Thymus (tissue), 11 donors: ENCODE measurements around the gene IRAK1. TPM values are rescaled to one million over a fixed set of nuclear protein-coding genes. Genes with fewer than 3 reads are reported as not detected.

ENCODE experiments used
- DNase-seq, 9 donors: peaks; one replicate each; pipeline ENCODE4 v3.0.0-alpha.2; 2013; ENCODE audit warnings: low spot score in 9 of 9, low read depth in 6 of 9, missing footprints in 1 of 9
- H3K27ac ChIP-seq, 2 donors: one replicate each; pipeline ENCODE4 v1.5.1; 2013; ENCODE audit warnings: control low read depth in 1 of 2, low read depth in 1 of 2, low read length in 1 of 2, mild to moderate bottlenecking in 1 of 2, moderate library complexity in 1 of 2
- H3K27me3 ChIP-seq, 2 donors: one replicate each; pipeline ENCODE4 v1.5.1; 2013; ENCODE audit warnings: low read length in 1 of 2; ENCODE audit not compliant: control insufficient read depth in 2 of 2, insufficient read depth in 1 of 2
- H3K36me3 ChIP-seq, 2 donors: one replicate each; pipeline ENCODE4 v1.5.1; 2013; ENCODE audit warnings: low read length in 1 of 2, mild to moderate bottlenecking in 1 of 2, moderate library complexity in 1 of 2; ENCODE audit not compliant: control insufficient read depth in 2 of 2, insufficient read depth in 2 of 2
- H3K4me1 ChIP-seq, 2 donors: one replicate each; pipeline ENCODE4 v1.5.1; 2013; ENCODE audit warnings: low read length in 2 of 2; ENCODE audit not compliant: control insufficient read depth in 2 of 2, insufficient read depth in 2 of 2
- H3K4me3 ChIP-seq, 2 donors: one replicate each; pipeline ENCODE4 v1.5.1; 2013; ENCODE audit warnings: low read length in 2 of 2, control low read depth in 1 of 2, mild to moderate bottlenecking in 1 of 2
- H3K9me3 ChIP-seq, 2 donors: one replicate each; pipeline ENCODE4 v1.5.1; 2013; ENCODE audit warnings: low read length in 1 of 2, mild to moderate bottlenecking in 1 of 2; ENCODE audit not compliant: control insufficient read depth in 2 of 2, insufficient read depth in 1 of 2
- WGBS: extraction: QIAGEN DNeasy Blood & Tissue Kit; methylation state at CpG from one replicate; pipeline ENCODE4 v1.1.7; 2013; 5-methylcytosine and 5-hydroxymethylcytosine counted together
- polyA plus RNA-seq: library from polyadenylated mRNA; stranded (reverse); fragments of 200-250 nt; gene quantifications from one replicate; pipeline ENCODE4 v1.2.3, GENCODE V29; 2013
- total RNA-seq: library from RNA; stranded (reverse); fragments of 120-200 nt; gene quantifications from one replicate; pipeline ENCODE4 v1.2.4, GENCODE V29; 2013
- donor health status: healthy.

IRAK1 gene
- total and polyA plus RNA-seq, 2 donors = 33.9 to 44.0 TPM

DNA sequence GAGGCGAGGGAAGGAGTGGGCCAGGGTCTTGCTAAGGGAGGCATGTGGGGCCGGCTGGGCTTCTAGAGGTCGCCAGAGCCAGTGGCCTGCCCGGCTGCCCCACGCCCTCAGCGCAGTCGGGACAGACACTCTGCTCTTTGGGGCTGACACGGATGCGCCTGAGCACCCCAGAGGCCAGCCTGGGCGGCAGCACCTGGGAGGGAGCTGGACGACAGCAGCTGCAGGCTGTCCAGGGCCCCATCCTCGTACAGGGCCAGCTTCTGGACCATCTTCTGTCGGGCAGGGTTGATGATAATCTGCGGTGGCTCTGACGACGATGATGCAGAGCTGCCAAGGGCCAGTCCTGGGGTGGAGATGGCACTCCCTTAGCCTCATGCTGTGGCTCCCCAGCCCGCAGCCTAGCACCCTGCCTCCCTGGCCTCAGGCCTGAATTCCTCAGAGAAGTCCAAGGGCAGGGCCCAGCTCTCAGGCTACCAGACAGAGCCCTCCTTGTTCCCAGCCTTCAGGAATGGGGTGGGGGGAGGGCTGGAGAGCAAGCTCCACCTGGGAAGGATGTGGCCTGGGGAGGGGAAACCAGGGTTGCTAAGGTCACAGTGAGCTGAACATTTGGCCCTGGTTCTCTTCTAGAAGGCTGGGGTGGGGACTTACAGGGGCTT, 7.2 kb downstream of the IRAK1 start:
- no peak for DNase-seq
- peaks cover 49 to 67% of the 10 kb centered on the region in 2 donors for H3K36me3 ChIP-seq
- H3K27ac ChIP-seq = no peak overlapping the region

DNA sequence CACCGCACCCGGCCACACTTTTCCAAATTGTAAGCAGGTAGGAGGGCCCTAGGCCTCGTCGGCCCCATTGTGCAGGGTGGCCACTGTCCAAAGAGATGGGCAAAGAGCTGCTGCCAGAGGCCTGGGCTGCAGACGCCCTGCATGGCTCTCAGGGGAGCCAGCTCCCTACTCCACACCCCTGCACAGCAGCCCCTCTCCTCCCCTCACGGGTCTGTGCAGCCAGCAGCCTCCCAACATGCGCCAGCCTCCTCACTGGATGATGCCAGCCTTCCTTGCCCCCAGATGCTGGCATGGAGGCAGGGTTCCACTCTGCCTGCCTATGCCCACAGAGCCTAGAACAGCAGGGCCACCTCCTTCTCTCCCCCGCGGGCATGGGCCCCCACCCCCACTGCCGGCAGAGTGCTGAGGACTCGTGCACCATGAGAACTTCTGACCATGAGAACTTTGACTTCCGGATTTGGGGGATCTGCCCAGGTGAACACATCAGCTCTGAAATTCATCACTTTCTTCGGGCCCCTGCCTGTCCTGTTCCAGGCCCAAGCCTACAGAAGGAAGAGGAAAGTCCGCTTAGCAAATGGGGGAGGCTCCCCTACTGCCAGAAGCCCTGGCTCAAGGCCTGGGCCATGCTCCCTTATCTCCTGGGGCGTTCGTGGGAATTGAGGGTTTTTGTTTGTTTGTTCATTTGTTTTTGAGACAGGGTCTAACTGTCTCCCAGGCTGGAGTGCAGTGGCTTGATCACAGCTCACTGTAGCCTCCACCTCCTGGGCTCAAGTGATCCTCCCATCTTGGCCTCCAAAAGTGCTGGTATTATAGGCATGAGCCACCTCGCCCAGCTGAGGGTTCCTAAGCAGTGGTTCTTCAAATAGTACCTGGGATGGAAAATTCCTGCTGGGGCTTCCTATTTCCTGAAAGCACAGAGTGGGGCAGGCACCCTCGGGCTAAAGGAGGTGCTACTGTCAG, 8.0 kb downstream of the IRAK1 start:
- peaks cover 41 to 59% of the 10 kb centered on the region in 2 donors for H3K36me3 ChIP-seq
- no peak for DNase-seq
- no peak overlapping the region for H3K4me3 ChIP-seq
- WGBS = 96% methylated on average over 18 of the region's 18 CpGs
- peaks cover 0 to 5% of the 10 kb centered on the region in 2 donors for H3K9me3 ChIP-seq
- H3K27ac ChIP-seq = no peak overlapping the region
- peaks cover 0 to 6% of the 10 kb centered on the region in 2 donors for H3K27me3 ChIP-seq
- H3K4me1 ChIP-seq = peaks cover 2 to 21% of the 10 kb centered on the region in 2 donors

More for the DNA sequence above, 7.2 kb downstream of the IRAK1 start:
- peaks cover 0 to 6% of the 10 kb centered on the region in 2 donors for H3K27me3 ChIP-seq
- H3K4me1 ChIP-seq = peaks cover 2 to 25% of the 10 kb centered on the region in 2 donors
- no peak overlapping the region for H3K4me3 ChIP-seq
- 92% methylated on average over 17 of the region's 17 CpGs for WGBS
- peaks cover 0 to 3% of the 10 kb centered on the region in 2 donors for H3K9me3 ChIP-seq

DNA sequence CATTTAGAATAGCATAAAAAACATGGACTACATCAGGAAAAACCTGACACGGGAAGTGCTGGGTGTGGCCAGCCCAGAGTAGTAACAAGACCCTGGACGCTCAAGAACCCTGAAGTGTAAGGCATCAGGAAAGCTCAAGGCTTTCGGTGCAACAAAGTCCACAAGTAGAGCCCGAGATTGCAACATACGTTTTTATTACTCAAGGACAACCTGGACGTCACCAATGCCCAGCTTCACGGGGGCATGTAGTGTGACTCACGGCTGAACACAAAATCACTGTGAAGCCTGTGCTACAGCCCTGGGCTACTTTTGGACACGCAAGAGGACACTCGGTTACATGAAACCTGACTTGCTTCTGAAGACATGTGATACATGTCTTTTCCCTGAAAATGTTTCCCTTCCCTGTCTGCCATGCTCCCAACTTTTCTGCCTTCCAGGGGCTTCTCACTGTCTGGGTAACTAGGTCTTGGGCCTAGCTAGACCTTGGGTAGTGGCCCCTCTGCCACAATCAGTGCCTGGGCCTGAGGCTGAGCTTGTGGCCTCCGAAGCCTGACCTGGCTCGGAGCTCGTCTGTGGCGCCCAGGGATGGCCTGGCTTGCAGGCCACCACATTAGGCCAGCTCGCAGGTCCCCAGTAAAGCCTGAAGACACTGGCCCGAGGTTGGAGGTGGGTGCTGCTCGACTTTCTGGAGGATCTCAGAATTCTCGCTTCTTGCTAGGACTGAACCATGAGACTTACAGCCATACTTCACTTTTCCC, 9.2 kb downstream of the IRAK1 start:
- Histone ChIP-seq H3K9me3 (peaks cover 0 to 9% of the 10 kb centered on the region in 2 donors), H3K4me3 (no peak overlapping the region), H3K27ac (no peak overlapping the region), H3K36me3 (peaks cover 30 to 52% of the 10 kb centered on the region in 2 donors), H3K27me3 (peaks cover 0 to 9% of the 10 kb centered on the region in 2 donors), H3K4me1 (peaks cover 2 to 18% of the 10 kb centered on the region in 2 donors)
- whole genome bisulfite sequencing = 97% methylated on average over 18 of the region's 18 CpGs
- no peak for DNase-seq

DNA sequence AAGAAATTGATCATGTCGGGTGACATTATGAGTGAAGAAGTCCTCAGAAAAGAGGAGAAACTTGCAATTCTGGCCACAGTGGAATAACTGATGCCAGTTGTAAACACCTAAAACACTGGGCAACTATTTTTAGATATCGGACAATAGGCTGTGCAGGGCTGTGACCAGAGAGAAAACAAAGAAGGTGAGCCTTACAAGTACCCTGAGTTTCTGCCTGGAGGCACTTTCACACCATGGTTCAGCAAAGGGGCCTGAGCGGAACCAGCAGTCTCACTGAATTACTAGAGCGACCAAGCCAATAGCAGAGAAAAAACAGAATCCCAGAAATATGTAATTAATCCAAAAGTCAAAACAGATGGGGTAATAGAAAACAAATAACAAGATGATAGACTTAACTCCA, 11.2 kb downstream of the IRAK1 start:
- WGBS = 71% methylated on average over 4 of the region's 4 CpGs
- Histone ChIP-seq H3K4me3 (no peak overlapping the region), H3K27me3 (peaks cover 0 to 9% of the 10 kb centered on the region in 2 donors), H3K9me3 (peaks cover 0 to 9% of the 10 kb centered on the region in 2 donors), H3K4me1 (peaks cover 2 to 10% of the 10 kb centered on the region in 2 donors), H3K27ac (no peak overlapping the region), H3K36me3 (peaks cover 27 to 38% of the 10 kb centered on the region in 2 donors)
- DNase-seq = no peak

DNA sequence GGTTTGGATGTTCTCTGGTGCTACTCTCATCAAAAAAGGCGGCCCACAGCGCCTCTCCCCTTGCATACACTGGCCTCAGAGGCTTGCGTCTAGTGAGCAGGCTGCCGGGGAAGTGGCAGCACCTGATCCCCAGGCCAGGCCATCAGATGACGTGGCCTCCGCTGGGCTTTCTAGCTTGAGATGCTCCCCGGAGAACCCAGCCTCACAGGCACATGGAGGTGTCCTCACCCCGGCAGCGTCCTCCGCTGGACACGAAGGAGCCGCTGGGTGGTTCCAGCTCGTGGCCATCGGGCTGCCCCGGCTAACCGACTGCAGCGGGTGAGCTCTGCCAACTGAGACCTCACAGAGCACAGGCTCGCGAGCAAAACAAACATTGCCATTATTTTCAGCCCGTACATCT, 12.8 kb downstream of the IRAK1 start:
- Histone ChIP-seq H3K27ac (no peak overlapping the region), H3K9me3 (peaks cover 0 to 9% of the 10 kb centered on the region in 2 donors), H3K4me3 (no peak overlapping the region), H3K27me3 (peaks cover 0 to 11% of the 10 kb centered on the region in 2 donors), H3K4me1 (peaks cover 3 to 15% of the 10 kb centered on the region in 2 donors), H3K36me3 (peaks cover 17 to 22% of the 10 kb centered on the region in 2 donors)
- 98% methylated on average over 20 of the region's 20 CpGs for WGBS
- no peak for DNase-seq

DNA sequence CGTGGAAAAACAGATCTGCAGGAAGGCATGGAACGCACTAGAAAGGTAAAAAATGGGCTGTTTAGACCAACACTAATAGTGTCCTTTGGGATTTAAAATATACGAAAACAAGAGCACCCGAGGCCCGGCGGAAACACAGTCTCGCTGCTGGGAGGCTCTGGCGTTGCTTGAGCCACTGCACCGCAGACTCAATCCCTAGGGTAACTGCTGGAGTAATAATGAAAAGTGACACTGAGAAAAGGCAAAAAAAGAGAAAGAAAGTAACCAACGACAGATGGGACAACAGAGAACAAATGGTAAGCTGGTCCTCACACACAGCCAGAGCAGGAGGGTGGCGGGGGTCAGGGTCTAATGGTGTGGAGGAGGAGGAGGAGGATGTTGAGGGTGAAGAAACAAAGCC, 15.4 kb downstream of the IRAK1 start:
- H3K27me3 ChIP-seq = peaks cover 0 to 9% of the 10 kb centered on the region in 2 donors
- 96% methylated on average over 11 of the region's 11 CpGs for WGBS
- peaks cover 3 to 24% of the 10 kb centered on the region in 2 donors for H3K4me1 ChIP-seq
- H3K36me3 ChIP-seq = peaks cover 0 to 4% of the 10 kb centered on the region in 2 donors
- no peak for DNase-seq
- no peak overlapping the region for H3K27ac ChIP-seq
- peaks cover 0 to 9% of the 10 kb centered on the region in 2 donors for H3K9me3 ChIP-seq
- no peak overlapping the region for H3K4me3 ChIP-seq

DNA sequence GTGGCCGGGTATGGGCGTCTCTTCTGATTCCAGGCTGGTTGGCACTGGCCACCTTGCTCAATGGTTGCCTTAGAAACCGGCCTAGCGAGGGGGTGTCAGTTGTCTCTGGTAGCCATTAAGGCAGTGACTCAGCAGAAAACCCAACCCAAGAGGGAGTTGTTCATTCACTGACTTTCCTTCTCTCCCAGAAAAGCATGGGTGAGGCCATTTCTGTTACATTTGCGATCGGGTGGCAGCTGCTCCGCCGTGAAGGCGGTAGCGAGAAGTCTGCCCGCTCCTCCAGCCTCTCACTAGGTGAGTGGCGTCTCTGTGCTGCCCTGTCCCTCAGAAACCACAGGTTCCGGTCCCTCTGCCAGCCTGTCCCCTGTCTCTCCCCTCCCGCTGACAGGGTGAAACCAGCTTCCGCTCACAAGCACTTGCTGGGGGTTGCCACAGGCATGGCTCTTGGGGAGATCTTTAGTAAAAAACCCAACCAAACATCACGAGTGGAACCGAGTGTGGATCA, 17.4 kb downstream of the IRAK1 start:
- Histone ChIP-seq H3K4me1 (peaks cover 3 to 24% of the 10 kb centered on the region in 2 donors), H3K9me3 (peaks cover 0 to 4% of the 10 kb centered on the region in 2 donors), H3K27ac (peak overlapping the region; percentile 36 to 62), H3K36me3 (peaks cover 0 to 4% of the 10 kb centered on the region in 2 donors), H3K4me3 (peak overlapping the region in 1 of 2 donors; percentile 8), H3K27me3 (peaks cover 0 to 9% of the 10 kb centered on the region in 2 donors)
- WGBS = 6% methylated on average over 17 of the region's 17 CpGs
- DNase-seq = peak in 3 of 9 donors; percentile 37 to 67 (median 50)

DNA sequence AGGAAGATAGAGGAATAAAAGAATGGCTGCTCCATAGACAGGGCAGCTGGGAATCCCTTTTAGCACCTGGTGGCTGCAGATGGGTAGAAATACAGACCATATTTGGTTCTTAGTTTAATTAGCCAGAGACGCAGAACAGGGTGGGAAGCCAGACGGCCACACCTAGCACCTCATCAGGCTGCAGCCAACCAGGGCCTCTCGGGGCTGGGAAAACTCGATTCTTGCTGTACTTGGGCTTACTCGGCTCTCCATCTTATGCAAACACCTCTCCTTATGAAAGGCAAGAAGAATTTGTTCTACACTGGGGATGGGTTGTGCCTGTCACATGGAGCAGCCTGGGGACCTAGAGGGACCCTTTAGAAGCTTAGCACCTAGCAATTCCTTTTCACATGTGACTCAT, 19.7 kb downstream of the IRAK1 start:
- Histone ChIP-seq H3K36me3 (no peaks in the 10 kb centered on the region), H3K4me1 (peaks cover 3 to 24% of the 10 kb centered on the region in 2 donors), H3K4me3 (no peak overlapping the region), H3K9me3 (no peaks in the 10 kb centered on the region), H3K27me3 (peaks cover 0 to 13% of the 10 kb centered on the region in 2 donors), H3K27ac (no peak overlapping the region)
- WGBS = 82% methylated on average over 5 of the region's 5 CpGs
- no peak for DNase-seq
